HG03025 (cell line): Measurements from ENCODE around the gene IFFO2.
"Not testable (repeated sequence)": the region's sequence is repeated elsewhere in the genome, so short reads cannot be mapped to it uniquely, and the experiment has no call there.

Experiments used
- ATAC-seq: cut with Tn5 transposase; IDR thresholded peaks from one replicate; pipeline ENCODE4 v1.9.1; 2021; ENCODE audit warnings: mild to moderate bottlenecking, moderate library complexity; ENCODE audit not compliant: unreplicated experiment, low FRiP score

IFFO2 gene

GRCh38 chr1:18901952-18902522 is 54.4 kb downstream of the IFFO2 start:
- ATAC-seq: no peak

- ATAC-seq: no peak
Observed at GRCh38 chr1:18901147-18901951, 55.1 kb downstream of the IFFO2 start.

- ATAC-seq: no peak
Observed at GRCh38 chr1:18900303-18900841, 56.1 kb downstream of the IFFO2 start.

GRCh38 chr1:18899363-18900049 is 57.0 kb downstream of the IFFO2 start:
- no peak for ATAC-seq

- ATAC-seq: no peak
Observed at GRCh38 chr1:18898567-18898966, 57.9 kb downstream of the IFFO2 start.

- ATAC-seq: no peak
Observed at GRCh38 chr1:18895317-18895716, 61.2 kb downstream of the IFFO2 start.

GRCh38 chr1:18893120-18893519 is 63.4 kb downstream of the IFFO2 start:
- no peak for ATAC-seq

- ATAC-seq: not testable (repeated sequence)
Observed at GRCh38 chr1:18891858-18892257, 64.6 kb downstream of the IFFO2 start.

GRCh38 chr1:18891426-18891780 is 65.1 kb downstream of the IFFO2 start:
- no peak for ATAC-seq

- ATAC-seq: no peak
Observed at GRCh38 chr1:18890706-18891425, 65.6 kb downstream of the IFFO2 start.

GRCh38 chr1:18886003-18886335 is 70.5 kb downstream of the IFFO2 start:
- ATAC-seq: no peak

GRCh38 chr1:18885311-18886002 is 71.0 kb downstream of the IFFO2 start:
- no peak for ATAC-seq

- no peak for ATAC-seq
Observed at GRCh38 chr1:18884727-18885126, 71.7 kb downstream of the IFFO2 start.

GRCh38 chr1:18884419-18884717 is 72.1 kb downstream of the IFFO2 start:
- ATAC-seq: no peak

GRCh38 chr1:18883636-18884418 is 72.6 kb downstream of the IFFO2 start:
- ATAC-seq: no peak

- ATAC-seq: no peak
Observed at GRCh38 chr1:18883079-18883478, 73.4 kb downstream of the IFFO2 start.

- ATAC-seq: no peak
Observed at GRCh38 chr1:18882486-18882885, 74.0 kb downstream of the IFFO2 start.

- ATAC-seq: no peak
Observed at GRCh38 chr1:18881642-18882431, 74.6 kb downstream of the IFFO2 start.

- no peak for ATAC-seq
Observed at GRCh38 chr1:18881164-18881563, 75.3 kb downstream of the IFFO2 start.
